ENCODE data around the gene AP5M1.
A peak's percentile ranks its signal among the peaks of the same experiment; 100 is the strongest.
"Not testable (repeated sequence)": the region's sequence is repeated elsewhere in the genome, so short reads cannot be mapped to it uniquely, and the experiment has no call there.

The AP5M1 gene

GRCh38 chr14:57258221-57258620 is 10.6 kb upstream of the AP5M1 start:
- no CpG with 5 or more reads among the region's 2 CpGs for WGBS (ENCODE audit: extremely low coverage, insufficient coverage, low lambda C conversion rate)
- H3K4me2 ChIP-seq (ENCODE audit: low read length); H3K27ac ChIP-seq (ENCODE audit: low read depth, low read length); H2BK15ac ChIP-seq (replicated peaks; ENCODE audit: low read depth); H3K27me3 ChIP-seq (ENCODE audit: insufficient read depth, low read length, poor library complexity); H3K4ac ChIP-seq (ENCODE audit: low read depth, low read length); H3K23ac ChIP-seq (ENCODE audit: low read length); H2BK5ac ChIP-seq (ENCODE audit: low read length); H3K4me3 ChIP-seq (ENCODE audit: low read length); H3K9ac ChIP-seq (ENCODE audit: low read length); H3K18ac ChIP-seq (ENCODE audit: low read length); H2BK120ac ChIP-seq (ENCODE audit: low read depth, low read length); H4K5ac ChIP-seq (ENCODE audit: low read length); H2AK5ac ChIP-seq (ENCODE audit: low read length); H3K56ac ChIP-seq (ENCODE audit: low read length); H4K8ac ChIP-seq (ENCODE audit: low read depth, low read length); H3K36me3 ChIP-seq (ENCODE audit: control insufficient read depth, insufficient read depth, low read length); H3K4me1 ChIP-seq (ENCODE audit: control insufficient read depth, low read depth, low read length); DNase-seq: not testable (repeated sequence)
- H3K79me2 ChIP-seq (ENCODE audit: control insufficient read depth, insufficient read depth, low read length): peaks cover 55% of the 10 kb centered on the region
- H3K79me1 ChIP-seq (ENCODE audit: low read length): peaks cover 17% of the 10 kb centered on the region

- Histone ChIP-seq H3K23ac (ENCODE audit: low read length) (no peak overlapping the region), H2BK5ac (ENCODE audit: low read length) (no peak overlapping the region), H3K27ac (ENCODE audit: low read depth, low read length) (no peak overlapping the region), H2AK5ac (ENCODE audit: low read length) (no peak overlapping the region), H3K4me1 (ENCODE audit: control insufficient read depth, low read depth, low read length) (peaks cover 2% of the 10 kb centered on the region), H3K9ac (ENCODE audit: low read length) (no peak overlapping the region), H2BK15ac (replicated peaks; ENCODE audit: low read depth) (no peak overlapping the region), H3K4me2 (ENCODE audit: low read length) (no peak overlapping the region), H3K79me2 (ENCODE audit: control insufficient read depth, insufficient read depth, low read length) (peaks cover 54% of the 10 kb centered on the region), H3K36me3 (ENCODE audit: control insufficient read depth, insufficient read depth, low read length) (no peaks in the 10 kb centered on the region), H3K56ac (ENCODE audit: low read length) (no peak overlapping the region), H2BK120ac (ENCODE audit: low read depth, low read length) (no peak overlapping the region), H4K5ac (ENCODE audit: low read length) (no peak overlapping the region), H3K4me3 (ENCODE audit: low read length) (no peak overlapping the region), H3K18ac (ENCODE audit: low read length) (no peak overlapping the region), H3K27me3 (ENCODE audit: insufficient read depth, low read length, poor library complexity) (no peaks in the 10 kb centered on the region), H3K79me1 (ENCODE audit: low read length) (peaks cover 19% of the 10 kb centered on the region), H4K8ac (ENCODE audit: low read depth, low read length) (no peak overlapping the region), H3K4ac (ENCODE audit: low read depth, low read length) (no peak overlapping the region)
- WGBS (ENCODE audit: extremely low coverage, insufficient coverage, low lambda C conversion rate): no CpG with 5 or more reads among the region's 1 CpG
- peak; percentile 38 for DNase-seq
Observed at GRCh38 chr14:57259672-57260071, 9.1 kb upstream of the AP5M1 start.

GRCh38 chr14:57261604-57262003 is 7.2 kb upstream of the AP5M1 start:
- no peak overlapping the region for H2AK5ac ChIP-seq (ENCODE audit: low read length)
- no peak overlapping the region for H3K56ac ChIP-seq (ENCODE audit: low read length)
- H3K4me2 ChIP-seq (ENCODE audit: low read length): no peak overlapping the region
- H3K23ac ChIP-seq (ENCODE audit: low read length): no peak overlapping the region
- peaks cover 9% of the 10 kb centered on the region for H3K79me1 ChIP-seq (ENCODE audit: low read length)
- no peak overlapping the region for H2BK15ac ChIP-seq (replicated peaks; ENCODE audit: low read depth)
- no peak overlapping the region for H3K27ac ChIP-seq (ENCODE audit: low read depth, low read length)
- no peak overlapping the region for H3K18ac ChIP-seq (ENCODE audit: low read length)
- H3K4me1 ChIP-seq (ENCODE audit: control insufficient read depth, low read depth, low read length): peaks cover 2% of the 10 kb centered on the region
- H3K79me2 ChIP-seq (ENCODE audit: control insufficient read depth, insufficient read depth, low read length): peaks cover 45% of the 10 kb centered on the region
- H2BK5ac ChIP-seq (ENCODE audit: low read length): no peak overlapping the region
- no peak overlapping the region for H4K8ac ChIP-seq (ENCODE audit: low read depth, low read length)
- no peak overlapping the region for H2BK120ac ChIP-seq (ENCODE audit: low read depth, low read length)
- no peak overlapping the region for H4K5ac ChIP-seq (ENCODE audit: low read length)
- no peak overlapping the region for H3K9ac ChIP-seq (ENCODE audit: low read length)
- no peak for DNase-seq
- H3K36me3 ChIP-seq (ENCODE audit: control insufficient read depth, insufficient read depth, low read length): no peaks in the 10 kb centered on the region
- H3K4ac ChIP-seq (ENCODE audit: low read depth, low read length): no peak overlapping the region
- H3K4me3 ChIP-seq (ENCODE audit: low read length): no peak overlapping the region
- no peaks in the 10 kb centered on the region for H3K27me3 ChIP-seq (ENCODE audit: insufficient read depth, low read length, poor library complexity)

DNA sequence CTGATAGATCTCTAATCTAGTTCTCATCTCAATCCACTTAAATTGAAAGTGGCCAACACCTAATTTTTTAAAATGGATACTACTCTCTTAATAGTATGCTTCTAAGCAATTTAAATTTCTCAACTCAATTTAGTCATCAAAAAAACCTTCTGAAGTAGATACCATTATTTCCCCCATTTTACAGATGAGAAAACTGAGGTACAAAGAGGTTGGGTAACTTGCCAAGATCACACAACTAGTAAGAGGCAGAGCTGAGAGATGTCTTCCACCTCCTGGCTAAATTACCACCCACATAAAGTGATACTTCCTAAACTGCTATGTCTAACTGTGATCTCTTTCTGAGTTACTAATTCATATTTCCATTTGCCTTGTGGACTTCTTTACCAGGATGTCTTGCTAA is 6.7 kb upstream of the AP5M1 start:
- no peaks in the 10 kb centered on the region for H3K36me3 ChIP-seq (ENCODE audit: control insufficient read depth, insufficient read depth, low read length)
- H3K18ac ChIP-seq (ENCODE audit: low read length): no peak overlapping the region
- H3K79me1 ChIP-seq (ENCODE audit: low read length): peaks cover 6% of the 10 kb centered on the region
- DNase-seq: no peak
- H2BK15ac ChIP-seq (replicated peaks; ENCODE audit: low read depth): no peak overlapping the region
- H3K79me2 ChIP-seq (ENCODE audit: control insufficient read depth, insufficient read depth, low read length): peaks cover 44% of the 10 kb centered on the region
- H3K23ac ChIP-seq (ENCODE audit: low read length): no peak overlapping the region
- no peak overlapping the region for H2BK5ac ChIP-seq (ENCODE audit: low read length)
- H3K27ac ChIP-seq (ENCODE audit: low read depth, low read length): no peak overlapping the region
- no peak overlapping the region for H3K56ac ChIP-seq (ENCODE audit: low read length)
- H3K27me3 ChIP-seq (ENCODE audit: insufficient read depth, low read length, poor library complexity): no peaks in the 10 kb centered on the region
- no peak overlapping the region for H4K8ac ChIP-seq (ENCODE audit: low read depth, low read length)
- no peak overlapping the region for H3K4ac ChIP-seq (ENCODE audit: low read depth, low read length)
- H3K4me2 ChIP-seq (ENCODE audit: low read length): no peak overlapping the region
- H3K4me1 ChIP-seq (ENCODE audit: control insufficient read depth, low read depth, low read length): peaks cover 2% of the 10 kb centered on the region
- H3K9ac ChIP-seq (ENCODE audit: low read length): no peak overlapping the region
- no peak overlapping the region for H4K5ac ChIP-seq (ENCODE audit: low read length)
- H3K4me3 ChIP-seq (ENCODE audit: low read length): no peak overlapping the region
- H2AK5ac ChIP-seq (ENCODE audit: low read length): no peak overlapping the region
- no peak overlapping the region for H2BK120ac ChIP-seq (ENCODE audit: low read depth, low read length)

GRCh38 chr14:57266065-57266464 is 2.7 kb upstream of the AP5M1 start:
- no peak overlapping the region for H3K23ac ChIP-seq (ENCODE audit: low read length)
- H3K79me2 ChIP-seq (ENCODE audit: control insufficient read depth, insufficient read depth, low read length): peaks cover 48% of the 10 kb centered on the region
- H3K56ac ChIP-seq (ENCODE audit: low read length): no peak overlapping the region
- H2AK5ac ChIP-seq (ENCODE audit: low read length): no peak overlapping the region
- no peak overlapping the region for H2BK15ac ChIP-seq (replicated peaks; ENCODE audit: low read depth)
- no peaks in the 10 kb centered on the region for H3K36me3 ChIP-seq (ENCODE audit: control insufficient read depth, insufficient read depth, low read length)
- no peak for DNase-seq
- WGBS (ENCODE audit: extremely low coverage, insufficient coverage, low lambda C conversion rate): no CpG with 5 or more reads among the region's 2 CpGs
- H3K79me1 ChIP-seq (ENCODE audit: low read length): peaks cover 11% of the 10 kb centered on the region
- no peak overlapping the region for H4K5ac ChIP-seq (ENCODE audit: low read length)
- H3K9ac ChIP-seq (ENCODE audit: low read length): no peak overlapping the region
- H3K4me3 ChIP-seq (ENCODE audit: low read length): no peak overlapping the region
- H3K18ac ChIP-seq (ENCODE audit: low read length): no peak overlapping the region
- H2BK5ac ChIP-seq (ENCODE audit: low read length): no peak overlapping the region
- H3K4me2 ChIP-seq (ENCODE audit: low read length): no peak overlapping the region
- no peak overlapping the region for H3K27ac ChIP-seq (ENCODE audit: low read depth, low read length)
- H3K27me3 ChIP-seq (ENCODE audit: insufficient read depth, low read length, poor library complexity): no peaks in the 10 kb centered on the region
- peaks cover 1% of the 10 kb centered on the region for H3K4me1 ChIP-seq (ENCODE audit: control insufficient read depth, low read depth, low read length)
- H3K4ac ChIP-seq (ENCODE audit: low read depth, low read length): no peak overlapping the region
- H2BK120ac ChIP-seq (ENCODE audit: low read depth, low read length): no peak overlapping the region
- H4K8ac ChIP-seq (ENCODE audit: low read depth, low read length): no peak overlapping the region

- peaks cover 1% of the 10 kb centered on the region for H3K4me1 ChIP-seq (ENCODE audit: control insufficient read depth, low read depth, low read length)
- no peak overlapping the region for H2BK120ac ChIP-seq (ENCODE audit: low read depth, low read length)
- H2BK15ac ChIP-seq (replicated peaks; ENCODE audit: low read depth): no peak overlapping the region
- no peak overlapping the region for H3K18ac ChIP-seq (ENCODE audit: low read length)
- H3K4me2 ChIP-seq (ENCODE audit: low read length): no peak overlapping the region
- H3K27ac ChIP-seq (ENCODE audit: low read depth, low read length): no peak overlapping the region
- no peak overlapping the region for H3K23ac ChIP-seq (ENCODE audit: low read length)
- no peak overlapping the region for H4K5ac ChIP-seq (ENCODE audit: low read length)
- H3K79me2 ChIP-seq (ENCODE audit: control insufficient read depth, insufficient read depth, low read length): peaks cover 32% of the 10 kb centered on the region
- H3K9ac ChIP-seq (ENCODE audit: low read length): no peak overlapping the region
- H2BK5ac ChIP-seq (ENCODE audit: low read length): no peak overlapping the region
- H3K79me1 ChIP-seq (ENCODE audit: low read length): peaks cover 10% of the 10 kb centered on the region
- no peak overlapping the region for H3K4ac ChIP-seq (ENCODE audit: low read depth, low read length)
- H3K4me3 ChIP-seq (ENCODE audit: low read length): no peak overlapping the region
- no peaks in the 10 kb centered on the region for H3K27me3 ChIP-seq (ENCODE audit: insufficient read depth, low read length, poor library complexity)
- H4K8ac ChIP-seq (ENCODE audit: low read depth, low read length): no peak overlapping the region
- H3K56ac ChIP-seq (ENCODE audit: low read length): no peak overlapping the region
- WGBS (ENCODE audit: extremely low coverage, insufficient coverage, low lambda C conversion rate): no CpG with 5 or more reads among the region's 1 CpG
- no peak overlapping the region for H2AK5ac ChIP-seq (ENCODE audit: low read length)
- no peak for DNase-seq
- peaks cover 1% of the 10 kb centered on the region for H3K36me3 ChIP-seq (ENCODE audit: control insufficient read depth, insufficient read depth, low read length)
Observed at GRCh38 chr14:57273236-57273635, 4.5 kb downstream of the AP5M1 start.
